ENCODE data around the gene B3GALT4.

The B3GALT4 gene

GRCh38 chr6:33292996-33293682 is 16.2 kb downstream of the B3GALT4 start:
- DNase-seq (ENCODE audit: low read depth), result no peak

DNA sequence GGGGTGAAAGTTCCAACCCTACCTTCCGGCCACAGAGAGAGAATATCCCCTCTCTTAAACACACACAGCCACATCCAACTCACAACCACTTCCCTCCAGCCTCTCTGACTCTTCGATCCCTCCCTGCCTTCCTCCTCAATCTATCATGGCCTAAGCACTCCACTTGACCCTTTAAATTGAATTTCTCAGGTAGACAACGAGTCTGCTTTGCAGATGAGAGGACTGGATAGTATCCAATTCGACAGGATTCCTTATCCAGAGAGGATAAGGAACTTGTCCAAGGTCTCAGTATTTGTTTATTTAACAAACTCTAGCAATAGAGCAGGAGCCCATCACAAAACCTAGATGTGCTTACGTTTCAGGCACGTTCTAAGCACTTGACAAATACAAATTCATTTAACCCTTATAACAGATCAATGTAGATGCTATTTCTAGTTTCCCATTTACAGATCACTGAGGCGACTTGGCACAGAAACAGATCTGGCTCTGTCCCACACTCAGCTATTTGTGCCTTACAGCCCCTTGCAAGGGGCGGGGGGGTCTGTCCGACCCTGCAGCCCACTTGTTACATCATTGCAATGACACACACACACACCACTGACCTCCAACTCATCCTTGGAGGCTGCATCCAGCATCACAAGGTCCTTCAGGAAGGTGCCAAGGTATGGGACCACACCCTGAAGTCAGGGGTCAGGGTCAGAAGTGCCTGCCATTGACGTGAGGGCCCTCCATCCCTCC is 17.3 kb downstream of the B3GALT4 start:
- DNase-seq (ENCODE audit: low read depth), result no peak

GRCh38 chr6:33295621-33296369 is 18.9 kb downstream of the B3GALT4 start:
- DNase-seq (ENCODE audit: low read depth), result no peak

- no peak for DNase-seq (ENCODE audit: low read depth)
Observed at GRCh38 chr6:33296797-33297405, 20.0 kb downstream of the B3GALT4 start.

GRCh38 chr6:33297406-33297955 is 20.6 kb downstream of the B3GALT4 start:
- no peak for DNase-seq (ENCODE audit: low read depth)

- peak; percentile 59 for DNase-seq (ENCODE audit: low read depth)
Observed at GRCh38 chr6:33297956-33298772, 21.2 kb downstream of the B3GALT4 start.

- no peak for DNase-seq (ENCODE audit: low read depth)
Observed at GRCh38 chr6:33298773-33299236, 21.9 kb downstream of the B3GALT4 start, which contains the start of gene RGL2. RGL2 (minus strand) TSS chr6:33298942; CDS start chr6:33298610, 332 bp downstream.

DNA sequence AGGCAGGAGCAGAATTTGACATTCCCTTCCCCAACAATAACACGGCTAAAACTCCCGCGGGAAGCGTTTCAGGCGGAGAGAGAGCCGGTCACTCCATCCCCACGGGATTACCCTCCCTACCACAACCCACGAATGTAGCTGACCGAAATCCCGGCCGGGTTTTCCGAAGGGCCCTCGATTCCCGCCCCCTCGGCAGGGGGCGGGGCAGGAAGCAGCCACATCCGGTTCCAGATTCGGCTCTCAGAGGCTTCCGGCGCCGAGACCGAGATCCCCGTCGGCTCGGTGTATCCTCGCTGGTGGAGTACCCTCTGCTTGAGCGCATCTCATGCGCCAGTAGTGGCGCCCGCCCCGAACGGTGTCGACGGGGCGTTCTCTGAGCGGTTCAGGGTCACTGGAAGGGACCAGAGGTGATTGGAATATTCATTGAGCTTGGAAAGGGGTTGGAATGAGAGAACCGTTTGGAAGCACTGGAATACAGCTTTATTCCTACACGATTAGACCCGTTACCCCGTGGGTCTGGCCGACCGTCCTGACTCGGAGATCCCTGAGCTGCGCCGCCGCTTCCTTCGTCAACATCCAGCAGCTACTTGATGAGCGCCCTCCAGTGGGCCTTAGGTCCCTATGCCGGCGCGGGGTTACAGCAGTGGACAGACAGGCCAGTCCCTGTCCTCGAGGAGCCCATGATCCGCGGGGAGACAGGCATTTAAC is 22.5 kb downstream of the B3GALT4 start:
- peak; percentile 94 for DNase-seq (ENCODE audit: low read depth)

DNA sequence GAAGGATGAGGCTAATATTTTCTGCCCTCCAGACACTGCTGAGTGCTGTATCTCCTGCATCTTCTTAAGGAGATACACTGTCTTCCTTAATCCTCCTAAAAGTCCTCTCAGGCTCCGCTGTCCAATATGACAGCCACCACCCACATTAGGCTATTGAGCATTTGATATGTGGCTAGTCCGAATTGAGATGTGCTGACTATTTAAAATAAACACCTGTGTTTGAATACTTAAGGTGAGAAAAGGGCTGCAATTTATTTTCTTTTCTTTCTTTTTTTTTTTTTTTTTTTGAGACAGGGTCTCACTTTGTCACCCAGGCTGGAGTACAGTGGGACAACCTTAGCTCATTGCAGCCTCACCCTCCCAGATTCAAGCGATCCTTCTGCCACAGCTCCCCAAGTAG is 25.0 kb downstream of the B3GALT4 start:
- no peak for DNase-seq (ENCODE audit: low read depth)

DNA sequence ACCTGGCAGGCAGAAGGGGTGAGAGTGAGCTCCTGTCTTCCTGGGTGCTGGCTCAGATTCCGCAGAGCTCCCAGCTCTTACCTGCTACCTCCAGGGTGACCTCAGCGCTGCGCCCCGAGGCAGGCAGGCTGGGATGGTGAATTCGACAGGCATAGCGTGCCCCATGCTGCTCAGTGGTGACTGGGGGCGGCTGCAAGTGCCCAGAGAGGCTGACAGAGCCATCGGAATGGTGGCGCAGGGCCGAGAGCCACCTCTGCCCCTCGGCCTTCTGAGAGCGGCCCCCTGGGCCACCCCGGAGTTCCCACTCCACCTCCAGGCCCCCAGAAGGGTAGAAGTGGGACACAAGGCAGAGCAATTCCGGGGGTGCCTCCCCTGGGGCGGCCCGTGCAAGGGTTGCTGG is 27.3 kb downstream of the B3GALT4 start:
- no peak for DNase-seq (ENCODE audit: low read depth)

DNA sequence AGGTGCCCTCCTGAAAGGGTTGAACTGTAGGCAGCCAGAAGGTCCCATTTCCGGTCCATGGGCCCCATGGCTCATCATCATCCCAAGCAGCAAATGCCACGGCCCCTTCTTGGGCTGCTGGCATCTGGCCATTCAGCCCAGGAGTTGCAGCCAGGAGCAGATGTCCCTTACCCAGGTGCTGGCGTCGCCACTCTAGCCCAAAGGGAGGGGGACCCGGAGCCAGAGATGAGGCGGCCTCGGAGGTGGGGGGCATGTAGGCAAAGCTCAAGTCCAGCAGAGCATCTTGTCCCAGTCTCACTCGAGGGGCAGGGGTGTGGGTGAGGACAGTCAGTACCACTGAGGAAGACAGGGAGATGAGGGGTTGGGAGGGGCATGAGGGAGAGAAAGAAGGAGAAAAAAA is 28.1 kb downstream of the B3GALT4 start:
- no peak for DNase-seq (ENCODE audit: low read depth)

DNA sequence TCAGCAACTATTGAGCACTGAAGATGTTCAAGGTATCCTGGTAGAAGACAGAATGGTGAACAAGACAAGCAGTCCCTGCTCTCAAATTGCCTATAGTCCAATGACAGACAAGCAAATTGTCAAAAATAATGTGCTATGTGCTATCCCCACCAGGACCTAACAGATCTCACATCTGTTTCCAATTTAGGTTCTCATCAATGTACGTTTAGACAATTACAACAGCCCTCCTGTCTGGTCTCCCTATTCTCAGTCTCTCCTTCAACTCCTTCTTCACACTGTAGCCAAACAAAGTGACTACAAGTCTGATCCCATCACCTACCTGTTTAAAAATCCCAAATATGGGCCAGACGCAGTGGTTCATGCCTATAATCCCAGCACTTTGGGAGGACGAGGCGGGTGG is 29.4 kb downstream of the B3GALT4 start:
- no peak for DNase-seq (ENCODE audit: low read depth)

- peak; percentile 66 for DNase-seq (ENCODE audit: low read depth)
Observed at GRCh38 chr6:33312361-33313104, 35.6 kb downstream of the B3GALT4 start.

DNA sequence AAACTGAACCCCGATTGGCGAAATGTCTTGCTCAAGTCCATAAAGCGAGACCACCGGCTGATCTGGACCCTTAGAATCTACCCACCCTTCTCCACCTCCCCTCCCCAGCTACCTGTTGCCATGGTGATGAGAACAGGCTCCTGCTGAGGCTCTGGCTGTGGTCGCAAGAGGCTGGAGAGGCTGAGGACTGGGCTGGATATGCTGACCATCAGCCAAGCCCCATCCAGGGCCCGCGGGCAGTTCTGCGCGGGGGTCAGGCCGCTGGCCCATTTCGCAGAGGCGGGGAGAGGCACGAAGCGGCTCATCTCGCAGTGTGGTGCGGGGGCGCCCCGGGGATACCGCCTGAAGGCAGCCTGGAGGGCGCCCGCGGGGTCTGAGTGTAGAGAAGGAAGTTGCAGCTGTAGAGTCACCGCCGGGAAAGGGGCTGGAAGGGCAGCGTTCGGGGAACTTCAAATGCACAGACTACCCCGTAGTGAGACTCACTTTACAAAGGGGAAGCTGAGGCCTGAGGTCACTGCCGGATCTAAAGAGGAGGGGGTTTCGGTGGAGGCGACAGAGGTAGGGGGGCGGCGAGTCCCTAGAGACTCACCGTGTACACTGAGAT is 36.3 kb downstream of the B3GALT4 start:
- no peak for DNase-seq (ENCODE audit: low read depth)

DNA sequence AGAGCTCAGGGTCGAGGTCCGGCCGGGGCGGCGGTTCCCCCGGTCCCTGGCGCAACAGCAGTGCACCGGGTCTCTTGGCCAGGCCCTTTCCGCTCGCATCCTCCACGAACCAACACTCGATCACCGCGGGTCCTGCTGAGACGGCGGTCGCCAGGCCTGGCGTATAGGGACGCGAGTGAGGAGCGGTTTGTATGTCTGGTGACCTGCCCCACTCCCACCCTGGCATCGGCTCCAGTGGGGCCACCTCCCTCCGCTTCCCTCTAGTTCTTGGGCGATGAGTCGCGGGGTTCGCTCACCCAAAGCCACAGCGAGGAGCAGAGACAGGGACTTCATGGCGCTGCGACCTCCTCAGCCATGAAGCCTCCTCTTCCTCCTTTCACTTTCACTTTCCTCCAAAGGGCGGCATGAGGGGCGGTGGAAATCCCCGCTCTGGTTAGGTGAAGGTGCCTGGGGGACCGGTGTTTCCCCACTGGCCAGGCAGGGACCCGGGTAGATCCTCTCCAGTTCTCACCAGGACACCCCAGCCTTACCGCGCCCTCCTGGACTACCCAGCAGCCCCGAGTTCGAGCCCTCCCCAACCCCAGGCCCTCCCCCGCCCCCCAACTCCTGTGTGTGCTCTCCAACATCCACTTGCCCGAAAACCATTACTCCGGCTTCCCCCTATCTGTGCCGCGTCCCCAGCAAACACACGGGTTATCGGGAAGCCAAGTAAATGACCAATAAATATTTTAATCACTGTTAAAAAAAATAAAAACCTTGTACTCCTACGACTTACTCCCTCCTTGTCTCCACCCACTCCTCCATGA is 37.0 kb downstream of the B3GALT4 start, which contains the start of gene TAPBP:
TSS of gene TAPBP (minus strand) at position 370 of the 806 bp plus-strand sequence. CDS start at position 333, 37 bp downstream.
- DNase-seq (ENCODE audit: low read depth), result peak; percentile 77

GRCh38 chr6:33314515-33314942 is 37.6 kb downstream of the B3GALT4 start:
- DNase-seq (ENCODE audit: low read depth), result no peak

GRCh38 chr6:33314943-33315792 is 38.2 kb downstream of the B3GALT4 start:
- DNase-seq (ENCODE audit: low read depth), result no peak

All from activated T-cell treated with anti-CD3 and anti-CD28 coated beads for 48 hours (primary cell).